ENCODE data around the gene STMN3. TPM values are rescaled to one million over a fixed set of nuclear protein-coding genes. Genes with fewer than 3 reads are reported as not detected.

Gene STMN3
- total and polyA plus RNA-seq, 4 donors, result 13.6 to 20.9 (median 17.0) TPM

- H3K4me1 ChIP-seq (ENCODE audit: control insufficient read depth in 5 of 5, insufficient read depth in 5 of 5, low read length in 5 of 5), result peaks cover 0 to 6% (median 0%) of the 10 kb centered on the region in 5 donors
- no peak overlapping the region for H3K9ac ChIP-seq (ENCODE audit: insufficient read depth in 1 of 2, low read length in 2 of 2)
- 92 to 98% methylated on average over 4 of the region's 4 CpGs for WGBS, 2 donors
- DNase-seq (no peak), ATAC-seq (ENCODE audit: insufficient read depth, low FRiP score) (no peak)
- no peaks in the 10 kb centered on the region for H3K27me3 ChIP-seq (ENCODE audit: control insufficient read depth in 3 of 3, insufficient read depth in 3 of 3, low read length in 2 of 3)
- no peak overlapping the region for H3K4me3 ChIP-seq
- no peak for TF ChIP-seq CTCF (IDR thresholded peaks at IDR 0.05; ENCODE audit: control extremely low read depth, extremely low read depth)
- H3K27ac ChIP-seq (ENCODE audit: low read depth in 1 of 2, low read length in 1 of 2), result no peak overlapping the region
- H3K36me3 ChIP-seq (ENCODE audit: control insufficient read depth in 4 of 4, insufficient read depth in 4 of 4, low read length in 4 of 4), result peaks cover 0 to 23% (median 5%) of the 10 kb centered on the region in 4 donors
- H3K9me3 ChIP-seq (ENCODE audit: control insufficient read depth in 4 of 4, insufficient read depth in 3 of 4, low read length in 3 of 4), result no peaks in the 10 kb centered on the region
Measured at GRCh38 chr20:63622096-63622495, 31.1 kb downstream of the STMN3 start.

GRCh38 chr20:63620991-63621390 lies 32.2 kb downstream of the STMN3 start:
- no peak for TF ChIP-seq CTCF (IDR thresholded peaks at IDR 0.05; ENCODE audit: control extremely low read depth, extremely low read depth)
- peaks cover 0 to 6% (median 0%) of the 10 kb centered on the region in 5 donors for H3K4me1 ChIP-seq (ENCODE audit: control insufficient read depth in 5 of 5, insufficient read depth in 5 of 5, low read length in 5 of 5)
- peaks cover 0 to 26% (median 11%) of the 10 kb centered on the region in 4 donors for H3K36me3 ChIP-seq (ENCODE audit: control insufficient read depth in 4 of 4, insufficient read depth in 4 of 4, low read length in 4 of 4)
- no peak for DNase-seq
- WGBS, 2 donors, result 69 to 83% methylated on average over 8 of the region's 8 CpGs
- no peaks in the 10 kb centered on the region for H3K27me3 ChIP-seq (ENCODE audit: control insufficient read depth in 3 of 3, insufficient read depth in 3 of 3, low read length in 2 of 3)
- no peak overlapping the region for H3K27ac ChIP-seq (ENCODE audit: low read depth in 1 of 2, low read length in 1 of 2)
- no peak overlapping the region for H3K9ac ChIP-seq (ENCODE audit: insufficient read depth in 1 of 2, low read length in 2 of 2)
- no peaks in the 10 kb centered on the region for H3K9me3 ChIP-seq (ENCODE audit: control insufficient read depth in 4 of 4, insufficient read depth in 3 of 4, low read length in 3 of 4)
- ATAC-seq (ENCODE audit: insufficient read depth, low FRiP score), result no peak
- H3K4me3 ChIP-seq, result no peak overlapping the region

GRCh38 chr20:63619505-63619904 lies 33.7 kb downstream of the STMN3 start:
- Histone ChIP-seq H3K4me1 (ENCODE audit: control insufficient read depth in 5 of 5, insufficient read depth in 5 of 5, low read length in 5 of 5) (no peaks in the 10 kb centered on the region), H3K27me3 (ENCODE audit: control insufficient read depth in 3 of 3, insufficient read depth in 3 of 3, low read length in 2 of 3) (no peaks in the 10 kb centered on the region), H3K4me3 (no peak overlapping the region), H3K9ac (ENCODE audit: insufficient read depth in 1 of 2, low read length in 2 of 2) (no peak overlapping the region), H3K27ac (ENCODE audit: low read depth in 1 of 2, low read length in 1 of 2) (no peak overlapping the region), H3K36me3 (ENCODE audit: control insufficient read depth in 4 of 4, insufficient read depth in 4 of 4, low read length in 4 of 4) (peaks cover 0 to 30% (median 14%) of the 10 kb centered on the region in 4 donors), H3K9me3 (ENCODE audit: control insufficient read depth in 4 of 4, insufficient read depth in 3 of 4, low read length in 3 of 4) (no peaks in the 10 kb centered on the region)
- no peak for TF ChIP-seq CTCF (IDR thresholded peaks at IDR 0.05; ENCODE audit: control extremely low read depth, extremely low read depth)
- DNase-seq, result no peak
- 81 to 82% methylated on average over 13 of the region's 13 CpGs for WGBS, 2 donors
- no peak for ATAC-seq (ENCODE audit: insufficient read depth, low FRiP score)

DNA sequence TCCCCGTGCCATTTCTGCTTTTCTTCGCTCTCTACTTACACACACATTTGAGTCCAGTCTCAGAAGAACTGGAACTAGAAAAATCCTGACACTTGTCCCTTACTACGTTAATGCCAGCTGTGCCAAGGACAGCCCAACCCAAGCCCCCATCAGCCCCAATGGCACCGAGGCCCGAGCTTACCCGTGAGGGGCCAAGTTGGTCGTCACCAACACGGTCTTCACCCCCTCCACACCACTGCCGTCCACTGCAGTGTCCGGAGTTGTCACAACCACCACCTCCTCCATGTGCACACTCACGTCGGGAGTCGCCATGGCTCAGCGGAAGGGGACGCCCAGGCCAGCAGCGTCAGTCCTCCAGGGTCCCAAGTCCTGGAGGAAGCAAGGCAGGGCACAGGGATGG lies 34.1 kb downstream of the STMN3 start:
- no peak overlapping the region for H3K9ac ChIP-seq (ENCODE audit: insufficient read depth in 1 of 2, low read length in 2 of 2)
- WGBS, 2 donors, result 95 to 97% methylated on average over 16 of the region's 16 CpGs

More for the DNA sequence above, 34.1 kb downstream of the STMN3 start:
- peaks cover 0 to 30% (median 14%) of the 10 kb centered on the region in 4 donors for H3K36me3 ChIP-seq (ENCODE audit: control insufficient read depth in 4 of 4, insufficient read depth in 4 of 4, low read length in 4 of 4)
- H3K4me1 ChIP-seq (ENCODE audit: control insufficient read depth in 5 of 5, insufficient read depth in 5 of 5, low read length in 5 of 5), result no peaks in the 10 kb centered on the region
- H3K4me3 ChIP-seq, result no peak overlapping the region
- ATAC-seq (ENCODE audit: insufficient read depth, low FRiP score) (no peak), DNase-seq (no peak)
- TF ChIP-seq CTCF (IDR thresholded peaks at IDR 0.05; ENCODE audit: control extremely low read depth, extremely low read depth), result no peak
- no peaks in the 10 kb centered on the region for H3K27me3 ChIP-seq (ENCODE audit: control insufficient read depth in 3 of 3, insufficient read depth in 3 of 3, low read length in 2 of 3)
- no peaks in the 10 kb centered on the region for H3K9me3 ChIP-seq (ENCODE audit: control insufficient read depth in 4 of 4, insufficient read depth in 3 of 4, low read length in 3 of 4)
- no peak overlapping the region for H3K27ac ChIP-seq (ENCODE audit: low read depth in 1 of 2, low read length in 1 of 2)
